IMR-90 (cell line): ENCODE measurements around the gene PLAGL1. TPM values are rescaled to one million over a fixed set of nuclear protein-coding genes. Genes with fewer than 3 reads are reported as not detected.
A peak's percentile ranks its signal among the peaks of the same experiment; 100 is the strongest.

Source experiments
- ATAC-seq: fragments of 200-7000 bp; cut with Tn5 transposase; 2 replicates; pipeline ENCODE4 v1.9.1; 2020; ENCODE audit warnings: low read depth, mild to moderate bottlenecking, moderate library complexity
- BruUV-seq: library from RNA; stranded (reverse); fragments of 400-500 nt; replicated peaks from 2 replicates; lab custom pipeline; 2021; lab: Mats Ljungman, UMichigan
- CTCF ChIA-PET: fragments of 300-600 bp; formaldehyde crosslinking; extraction: SDS; loops from one replicate; lab custom pipeline; 2021; ENCODE audit warnings: antibody characterized with exemption; lab: Yijun Ruan, JAX
- POLR2A ChIA-PET: fragments of 300-600 bp; sonication (Branson Sonifier 250); formaldehyde crosslinking; loops from one replicate; lab custom pipeline; 2022; ENCODE audit warnings: antibody characterized with exemption; ENCODE audit not compliant: unreplicated experiment; lab: Charles Lee
- DNase-seq: peaks from one replicate; pipeline ENCODE4 v3.0.0; 2013
- H2AFZ ChIP-seq: replicated peaks from 2 replicates; pipeline ENCODE3; 2013; ENCODE audit warnings: low read length, mild to moderate bottlenecking; ENCODE audit not compliant: poor library complexity
- H2AK5ac ChIP-seq: 2 replicates; pipeline ENCODE4 v1.6.1; 2013; ENCODE audit warnings: low read depth, low read length, inconsistent platforms
- H2AK9ac ChIP-seq: replicated peaks from 2 replicates; pipeline ENCODE3; 2013; ENCODE audit warnings: mild to moderate bottlenecking, low read depth, low read length, moderate library complexity; ENCODE audit not compliant: poor library complexity
- H2BK120ac ChIP-seq: 2 replicates; pipeline ENCODE4 v1.6.1; 2013; ENCODE audit warnings: low read depth, low read length, inconsistent platforms
- H2BK15ac ChIP-seq: 3 replicates; pipeline ENCODE4 v1.6.1; 2013; ENCODE audit warnings: low read depth, low read length, inconsistent platforms
- H2BK20ac ChIP-seq: 2 replicates; pipeline ENCODE4 v1.6.1; 2013; ENCODE audit warnings: low read depth, mild to moderate bottlenecking, inconsistent platforms, low read length, moderate library complexity
- H2BK5ac ChIP-seq: 2 replicates; pipeline ENCODE4 v1.6.1; 2013; ENCODE audit warnings: mild to moderate bottlenecking, low read depth, low read length, inconsistent platforms; ENCODE audit not compliant: poor library complexity, severe bottlenecking
- H3K14ac ChIP-seq: replicated peaks from 2 replicates; pipeline ENCODE4 v1.6.1; 2013; ENCODE audit warnings: low read depth, low read length, inconsistent platforms
- H3K18ac ChIP-seq: 2 replicates; pipeline ENCODE4 v1.6.1; 2013; ENCODE audit warnings: low read depth, low read length, control low read depth
- H3K23ac ChIP-seq: 2 replicates; pipeline ENCODE4 v1.6.1; 2013; ENCODE audit warnings: low read depth, low read length, inconsistent platforms
- H3K27ac ChIP-seq: 2 replicates; pipeline ENCODE4 v1.5.1; 2013; ENCODE audit warnings: mild to moderate bottlenecking, control low read depth, low read length; ENCODE audit not compliant: insufficient read depth
- H3K27me3 ChIP-seq: 2 replicates; pipeline ENCODE4 v1.6.1; 2013; ENCODE audit warnings: low read length; ENCODE audit not compliant: control insufficient read depth, insufficient read depth
- H3K36me3 ChIP-seq: 2 replicates; pipeline ENCODE4 v1.6.1; 2013; ENCODE audit warnings: low read length, mixed read lengths; ENCODE audit not compliant: control insufficient read depth, insufficient read depth
- H3K4ac ChIP-seq: 2 replicates; pipeline ENCODE4 v1.6.1; 2013; ENCODE audit warnings: low read depth, low read length, inconsistent platforms
- H3K4me1 ChIP-seq: 2 replicates; pipeline ENCODE4 v1.6.1; 2013; ENCODE audit warnings: low read length, mixed read lengths; ENCODE audit not compliant: control insufficient read depth, insufficient read depth
- H3K4me2 ChIP-seq: 2 replicates; pipeline ENCODE4 v1.6.1; 2013; ENCODE audit warnings: low read depth, mild to moderate bottlenecking, control low read depth, low read length, moderate library complexity
- H3K4me3 ChIP-seq: 2 replicates; pipeline ENCODE4 v1.5.1; 2013; ENCODE audit warnings: low read depth, mild to moderate bottlenecking, control low read depth, low read length, moderate library complexity; ENCODE audit not compliant: insufficient read depth
- H3K56ac ChIP-seq: 2 replicates; pipeline ENCODE4 v1.6.1; 2013; ENCODE audit warnings: low read length, inconsistent platforms; ENCODE audit not compliant: insufficient read depth; ENCODE audit errors: extremely low read depth
- H3K79me1 ChIP-seq, 2 experiments: 2 replicates each; pipeline ENCODE4 v1.6.1; 2013; ENCODE audit warnings: low read length in 2 of 2, inconsistent platforms in 1 of 2, low read depth in 1 of 2
- H3K9ac ChIP-seq: 2 replicates; pipeline ENCODE4 v1.6.1; 2013; ENCODE audit warnings: low read depth, low read length, control low read depth
- H3K9me1 ChIP-seq: 2 replicates; pipeline ENCODE4 v1.6.1; 2013; ENCODE audit warnings: low read length, inconsistent platforms; ENCODE audit not compliant: insufficient read depth
- H3K9me3 ChIP-seq: 2 replicates; pipeline ENCODE4 v1.6.1; 2013; ENCODE audit warnings: low read length; ENCODE audit not compliant: control insufficient read depth, insufficient read depth
- H4K20me1 ChIP-seq: 2 replicates; pipeline ENCODE4 v1.6.1; 2013; ENCODE audit warnings: low read length, inconsistent platforms; ENCODE audit not compliant: insufficient read depth
- H4K5ac ChIP-seq: 2 replicates; pipeline ENCODE4 v1.6.1; 2013; ENCODE audit warnings: mild to moderate bottlenecking, low read depth, low read length, control low read depth
- H4K8ac ChIP-seq, 2 experiments: 2 replicates each; pipeline ENCODE4 v1.6.1; 2013; ENCODE audit warnings: low read depth in 2 of 2, low read length in 2 of 2, control low read depth in 1 of 2, inconsistent platforms in 1 of 2
- H4K91ac ChIP-seq: 2 replicates; pipeline ENCODE4 v1.6.1; 2013; ENCODE audit warnings: low read depth, low read length, inconsistent platforms; ENCODE audit not compliant: insufficient read depth
- CTCF ChIP-seq: conservative IDR thresholded peaks from 2 replicates; pipeline ENCODE4 v1.5.1; 2012; ENCODE audit warnings: mild to moderate bottlenecking, low read depth, low read length, improper control_type of control experiment
- ELK1 ChIP-seq: fragments of 150-350 bp; IDR thresholded peaks from 2 replicates; pipeline ENCODE4 v1.6.1; 2016; ENCODE audit warnings: low read depth, mild to moderate bottlenecking, low read length, moderate library complexity, borderline replicate concordance
- FOS ChIP-seq: fragments of 150-350 bp; IDR thresholded peaks from 2 replicates; pipeline ENCODE4 v1.6.1; 2016; ENCODE audit warnings: low read depth, low read length
- RAD21 ChIP-seq: IDR thresholded peaks from 2 replicates; pipeline ENCODE4 v1.6.1; 2012; ENCODE audit warnings: low read length, improper control_type of control experiment
- RFX5 ChIP-seq: IDR thresholded peaks from 2 replicates; pipeline ENCODE4 v1.8.0; 2012; ENCODE audit warnings: low read depth, mild to moderate bottlenecking, low read length, moderate library complexity
- SMC3 ChIP-seq: fragments of 150-350 bp; IDR thresholded peaks from 2 replicates; pipeline ENCODE4 v1.6.1; 2016; ENCODE audit warnings: low read depth, mild to moderate bottlenecking, antibody characterized with exemption, low read length, moderate library complexity
- WGBS, 2 experiments: methylation state at CpG; one replicate each; pipeline versions ENCODE4 v1.1.5 to v1.1.7; 2013; ENCODE audit warnings: missing lambda C conversion rate in 2 of 2; ENCODE audit not compliant: insufficient read length in 1 of 2; ENCODE audit errors: extremely low coverage in 2 of 2; 5-methylcytosine and 5-hydroxymethylcytosine counted together
- dilution Hi-C: fragments of 300-500 bp; cut with HindIII; formaldehyde crosslinking; loops from one replicate; pipeline ENCODE4 v1.14.3; 2018; ENCODE audit warnings: low sequenced_read_pairs; ENCODE audit not compliant: unreplicated experiment
- in situ Hi-C: fragments of 300-500 bp; cut with MboI; formaldehyde crosslinking; loops from 3 replicates; pipeline ENCODE4 v1.14.3; 2019; ENCODE audit warnings: low sequenced_read_pairs, inconsistent platforms, mixed read lengths
- intact Hi-C: fragments of 100-400 bp; cut with micrococcal nuclease; formaldehyde crosslinking; loops from 2 replicates; pipeline ENCODE4 v1.10.0; 2022
- polyA plus RNA-seq, 3 experiments: library from polyadenylated mRNA; depleted of rRNA; stranded (reverse); fragments of >200 nt; gene quantifications; 2 replicates each; pipeline ENCODE4 v1.2.3, GENCODE V29; 2012; ENCODE audit warnings: low replicate concordance in 1 of 3
- total RNA-seq: library from RNA; depleted of rRNA; stranded (reverse); fragments of >200 nt; gene quantifications from 2 replicates; pipeline ENCODE4 v1.2.3, GENCODE V29; 2012

Gene PLAGL1
- total and polyA plus RNA-seq, 2 of the 4 experiments (the other 2 are of a cell fraction) = 23.3 to 73.8 TPM

GRCh38 chr6:144013486-144013909, 5.4 kb upstream of the PLAGL1 start:
- TF ChIP-seq ELK1 = no peak
- peak; percentile 95 for TF ChIP-seq SMC3
- no peak for TF ChIP-seq FOS
- TF ChIP-seq RAD21 = peak; percentile 93
- TF ChIP-seq RFX5 = no peak
- TF ChIP-seq CTCF = peak; percentile 93
- peak; percentile 90 for ATAC-seq

More at GRCh38 chr6:144013486-144013909, 5.4 kb upstream of the PLAGL1 start:
- ChIA-PET POLR2A (no interaction called here), CTCF (interaction anchor here (0.6 to 2.3 kb wide), 17 partner anchors 13 to 468 kb away, joined by 3 to 23 read pairs (median 4); no protein-coding TSS in a partner anchor)
- Histone ChIP-seq H2BK15ac (no peak overlapping the region), H3K56ac (no peak overlapping the region), H3K4ac (no peak overlapping the region), H3K4me2 (no peak overlapping the region), H3K14ac (no peak overlapping the region), H4K20me1 (no peaks in the 10 kb centered on the region), H3K9me3 (no peaks in the 10 kb centered on the region), H3K36me3 (no peaks in the 10 kb centered on the region), H4K8ac (no peak overlapping the region), H3K23ac (no peak overlapping the region), H4K5ac (no peak overlapping the region), H3K18ac (no peak overlapping the region), H2AK5ac (peak overlapping the region; percentile 62; the same call in 1 of the 2 replicates), H3K9me1 (no peaks in the 10 kb centered on the region), H3K9ac (no peak overlapping the region), H3K79me1 (no peaks in the 10 kb centered on the region), H4K91ac (no peak overlapping the region), H3K4me3 (no peak overlapping the region), H3K4me1 (peaks cover 2% of the 10 kb centered on the region; the same call in 1 of the 2 replicates), H2BK20ac (no peak overlapping the region), H2BK5ac (no peak overlapping the region), H2BK120ac (no peak overlapping the region), H3K27ac (no peak overlapping the region), H3K27me3 (peaks cover 2% of the 10 kb centered on the region), H2AFZ (peak overlapping the region; percentile 16), H2AK9ac (no peak overlapping the region)
- intact Hi-C loops (loop anchor here (1.0 to 10.0 kb wide), 5 partner anchors 73 to 569 kb away; partner anchors contain the start of genes LTV1 and PHACTR2), in situ Hi-C loops (loop anchor here (5.0 to 25.0 kb wide), 2 partner anchors 436 to 1326 kb away; no protein-coding TSS in a partner anchor), dilution Hi-C loops (no loop called here)
- peak; percentile 71 for DNase-seq
- no TSS peak for BruUV-seq
- WGBS, 2 experiments = 100% methylated on average over 1 of the region's 8 CpGs; no CpG with 5 or more reads in 1 of the 2 experiments
